Limb (tissue), 2 donors: ENCODE measurements around the gene NPHP4.
A peak's percentile ranks its signal among the peaks of the same experiment; 100 is the strongest.
"Not testable (repeated sequence)": the region's sequence is repeated elsewhere in the genome, so short reads cannot be mapped to it uniquely, and the experiment has no call there.

Experiments
- DNase-seq, 2 donors: peaks; one replicate each; pipeline ENCODE4 v3.0.0-alpha.2; 2016; ENCODE audit errors: extremely low spot score in 2 of 2

Gene NPHP4

DNA sequence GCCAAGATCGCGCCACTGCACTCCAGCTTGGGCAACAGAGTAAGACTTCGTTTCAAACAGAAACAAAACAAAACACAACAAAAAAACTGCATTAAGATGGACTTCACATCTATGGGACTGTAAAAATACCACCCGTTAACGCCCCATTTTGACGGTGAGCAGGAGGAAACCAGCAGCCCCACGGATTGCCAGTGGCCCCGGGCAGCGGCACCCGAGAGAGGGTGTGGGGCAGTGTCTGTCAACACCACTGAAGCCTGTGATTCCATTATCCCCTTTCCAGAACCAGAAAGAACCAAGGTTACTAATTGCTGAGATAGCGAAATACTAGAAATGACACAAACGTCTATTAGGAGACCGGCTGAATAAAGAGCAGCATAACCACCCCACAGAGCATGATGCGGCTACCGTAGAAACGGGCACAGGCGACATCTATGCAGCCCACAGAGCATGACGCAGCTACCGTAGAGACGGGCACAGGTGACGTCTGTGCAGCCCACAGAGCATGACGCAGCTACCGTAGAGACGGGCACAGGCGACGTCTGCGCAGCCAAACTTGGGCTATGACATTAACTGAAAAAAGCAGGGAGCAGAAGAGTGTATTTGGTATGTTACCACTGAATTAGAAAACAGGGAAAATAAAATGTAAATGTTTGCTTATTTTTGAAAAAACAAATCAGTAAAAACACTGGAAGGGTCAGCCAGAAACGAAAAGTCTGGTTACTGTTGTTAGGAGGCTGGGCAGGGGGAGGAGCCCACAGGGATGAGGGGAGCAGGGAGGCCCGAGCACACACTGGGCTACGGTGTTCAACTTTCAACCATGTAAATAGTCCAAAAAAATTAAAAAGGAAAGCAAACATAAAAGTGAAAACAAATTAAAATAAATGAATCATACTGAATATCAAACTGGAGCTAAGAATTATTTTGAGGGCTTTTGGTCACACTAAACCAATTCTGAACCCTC, 96.5 kb downstream of the NPHP4 start:
- DNase-seq = no peak

DNA sequence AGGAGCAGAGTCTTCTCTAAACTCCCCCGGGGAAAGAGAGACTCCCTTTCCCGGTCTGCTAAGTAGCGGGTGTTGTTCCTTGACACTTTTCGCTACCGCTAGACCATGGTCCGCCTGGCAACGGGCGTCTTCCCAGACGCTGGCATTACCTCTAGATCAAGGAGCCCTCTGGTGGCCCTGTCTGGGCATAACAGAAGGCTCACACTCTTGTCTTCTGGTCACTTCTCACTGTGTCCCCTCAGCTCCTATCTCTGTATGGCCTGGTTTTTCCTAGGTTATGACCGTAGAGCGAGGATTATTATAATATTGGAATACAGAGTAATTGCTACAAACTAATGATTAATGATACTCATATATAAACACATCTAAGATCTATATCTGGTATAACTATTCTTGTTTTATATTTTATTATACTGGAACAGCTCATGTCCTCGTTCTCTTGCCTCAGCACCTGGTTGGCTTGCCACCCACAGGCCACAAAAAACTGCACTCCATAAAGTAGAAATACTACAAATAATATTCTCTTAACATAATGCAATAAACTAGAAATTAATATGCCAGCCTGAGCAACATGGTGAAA, 98.4 kb downstream of the NPHP4 start:
- not testable (repeated sequence) for DNase-seq

DNA sequence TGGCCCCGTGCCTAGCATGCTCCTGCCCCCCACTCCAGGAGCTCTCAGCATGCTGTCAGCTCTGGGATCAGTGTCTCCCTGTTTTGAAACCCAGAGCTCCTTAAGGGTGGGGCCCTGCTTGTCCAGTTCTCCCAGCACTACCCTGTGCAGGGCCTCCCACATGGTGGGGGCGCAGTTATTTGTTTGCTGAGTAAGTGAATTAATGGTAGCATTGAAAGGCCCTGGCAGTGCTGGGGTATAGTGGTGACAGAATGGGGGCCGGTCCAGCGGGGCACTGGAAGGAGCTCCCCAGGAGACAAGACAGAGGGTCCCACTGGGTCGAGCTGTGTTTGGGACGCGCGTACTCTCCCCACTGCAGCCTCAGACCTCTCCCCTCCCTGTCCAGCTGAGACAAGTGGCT, 99.9 kb downstream of the NPHP4 start:
- no peak for DNase-seq

DNA sequence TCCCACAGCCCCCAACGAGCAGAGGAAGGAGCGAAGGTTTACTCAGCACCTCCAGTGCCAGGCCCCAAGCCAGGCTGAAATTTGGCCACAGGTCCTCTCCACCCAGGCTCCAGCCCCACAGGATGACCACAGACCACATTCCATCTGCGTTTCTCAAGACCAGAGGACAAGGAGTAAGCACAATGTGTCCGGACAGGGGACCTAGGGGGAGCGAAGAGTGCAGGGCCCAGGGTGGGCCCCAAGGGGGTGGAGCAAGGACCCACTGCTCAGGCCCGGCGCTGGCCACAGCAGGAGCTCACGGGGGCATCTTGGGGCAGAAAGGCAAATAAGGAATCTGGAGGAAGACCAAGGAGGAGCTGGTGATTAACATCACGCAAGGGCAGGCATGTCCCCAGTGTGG, 100.5 kb downstream of the NPHP4 start:
- DNase-seq = no peak

DNA sequence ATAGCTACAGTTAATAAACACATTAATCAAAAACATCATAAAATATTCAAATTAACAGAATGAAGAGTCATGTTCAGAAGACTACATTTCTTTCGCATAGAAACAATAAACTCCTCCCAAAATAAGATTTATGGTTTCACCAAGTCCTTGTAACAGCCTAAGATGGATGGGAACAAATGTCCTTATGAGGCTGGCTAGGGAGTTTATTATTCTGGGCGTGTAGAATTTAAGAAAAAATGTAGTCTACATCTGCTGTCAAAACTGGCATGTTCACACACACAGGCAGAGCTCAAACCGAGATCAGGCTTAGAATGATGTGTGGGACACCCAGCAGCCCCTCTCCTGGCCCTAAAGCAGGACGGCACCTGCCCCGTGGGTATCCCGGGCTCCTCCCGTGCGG, 101.1 kb downstream of the NPHP4 start:
- DNase-seq = peak in 1 of 2 donors; percentile 10

DNA sequence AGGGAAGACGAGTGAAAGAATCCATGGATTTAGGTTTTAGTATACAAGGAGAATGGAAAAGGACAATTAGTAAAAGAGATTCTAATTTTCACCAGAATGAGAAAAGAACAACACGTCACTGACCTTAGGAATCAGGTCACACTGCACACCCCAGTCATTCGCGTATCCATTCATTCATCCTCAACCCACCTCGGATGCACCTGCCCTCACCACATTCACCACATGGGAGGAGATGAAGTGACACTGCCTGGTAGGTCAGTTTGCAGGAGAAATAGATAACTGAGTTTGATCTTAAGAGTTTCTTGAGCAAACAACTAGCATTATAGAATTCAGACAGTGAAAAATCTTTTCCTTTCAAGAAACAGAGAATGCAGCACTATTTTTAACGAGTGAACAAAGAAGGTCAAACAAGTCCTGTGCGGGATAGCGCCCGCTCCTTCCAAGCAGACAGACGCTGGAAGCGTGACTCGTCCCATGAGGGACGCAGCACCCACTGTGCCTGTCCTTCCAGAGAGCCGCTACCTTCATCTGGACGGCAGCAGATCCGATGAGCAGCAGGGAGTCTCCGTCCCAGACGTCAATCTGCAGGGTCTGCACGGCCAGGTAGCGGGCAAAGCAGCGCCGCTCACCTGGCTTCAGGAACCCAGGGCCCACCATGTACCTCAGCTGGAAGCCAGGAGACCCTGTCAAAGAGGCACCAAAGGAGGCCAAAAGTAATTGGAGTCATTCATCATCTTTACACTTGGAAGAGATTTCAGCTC, 101.7 kb downstream of the NPHP4 start:
- no peak for DNase-seq

DNA sequence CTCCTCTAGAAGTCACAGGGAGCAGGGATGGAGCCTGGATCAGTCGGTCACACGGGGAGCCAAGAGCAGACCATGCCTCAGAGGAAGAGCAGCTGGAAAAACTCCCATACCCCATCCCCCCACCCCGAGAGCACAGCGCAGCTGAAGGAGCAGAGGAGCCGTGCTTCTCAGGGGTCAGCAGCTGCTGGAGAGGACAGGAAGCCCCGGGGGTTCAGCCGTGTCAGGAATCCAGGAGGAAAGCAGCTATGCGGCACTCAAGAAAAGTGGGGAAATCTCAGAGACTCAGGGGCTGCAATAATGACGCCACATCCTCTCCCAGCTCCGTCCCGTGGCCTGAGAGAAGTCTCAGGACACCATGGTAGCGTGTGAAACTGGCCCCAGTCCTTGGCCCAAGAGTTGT, 102.3 kb downstream of the NPHP4 start:
- peak; percentile 37 to 51 for DNase-seq

DNA sequence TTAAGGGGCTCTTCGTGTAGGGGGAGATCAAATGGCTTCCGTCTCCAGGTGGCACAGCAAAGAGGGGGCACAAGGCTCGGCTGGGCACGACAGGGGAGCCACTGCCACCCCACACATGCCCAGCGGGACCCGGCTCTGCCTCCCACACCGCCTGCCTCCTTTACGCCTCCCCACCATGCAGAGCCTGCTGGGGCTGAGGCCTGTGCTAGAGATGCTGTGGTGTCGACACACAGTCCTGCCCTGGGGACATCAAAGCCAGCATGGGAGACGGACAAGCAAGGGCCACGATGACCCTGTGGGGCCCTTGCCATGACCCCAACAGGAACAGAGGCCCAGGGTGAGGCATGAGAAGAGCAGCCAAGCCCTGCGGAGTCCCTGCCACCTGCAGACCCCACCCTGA, 102.8 kb downstream of the NPHP4 start:
- no peak for DNase-seq

DNA sequence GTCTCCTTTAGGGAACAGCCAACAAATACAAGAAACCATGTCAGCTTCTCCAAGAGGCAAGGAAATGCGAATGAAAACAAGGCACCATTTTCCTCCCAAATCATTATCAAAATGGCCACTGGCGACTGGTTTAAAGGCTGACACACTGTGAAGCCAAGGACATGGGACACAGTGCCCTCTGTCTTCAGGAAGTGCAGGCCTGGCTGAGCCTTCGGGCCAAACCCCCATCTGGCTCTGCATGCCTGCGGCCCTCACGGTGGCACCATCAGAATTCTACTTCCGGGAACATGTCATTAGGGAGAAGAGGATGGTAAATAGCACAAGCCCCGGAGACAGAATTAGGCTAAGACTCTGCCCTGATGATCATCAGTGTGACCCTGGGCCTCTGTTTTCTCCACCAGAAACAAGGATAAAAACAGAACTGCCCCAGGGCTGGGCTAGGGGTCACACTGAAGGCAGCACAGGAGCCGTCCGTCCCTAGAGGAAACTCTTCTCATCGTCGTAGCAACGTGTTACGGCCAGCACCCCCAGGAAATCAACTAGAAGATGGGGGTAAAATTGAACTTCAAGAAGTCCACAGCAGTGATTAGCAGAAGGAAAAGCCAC, 103.5 kb downstream of the NPHP4 start:
- no peak for DNase-seq

DNA sequence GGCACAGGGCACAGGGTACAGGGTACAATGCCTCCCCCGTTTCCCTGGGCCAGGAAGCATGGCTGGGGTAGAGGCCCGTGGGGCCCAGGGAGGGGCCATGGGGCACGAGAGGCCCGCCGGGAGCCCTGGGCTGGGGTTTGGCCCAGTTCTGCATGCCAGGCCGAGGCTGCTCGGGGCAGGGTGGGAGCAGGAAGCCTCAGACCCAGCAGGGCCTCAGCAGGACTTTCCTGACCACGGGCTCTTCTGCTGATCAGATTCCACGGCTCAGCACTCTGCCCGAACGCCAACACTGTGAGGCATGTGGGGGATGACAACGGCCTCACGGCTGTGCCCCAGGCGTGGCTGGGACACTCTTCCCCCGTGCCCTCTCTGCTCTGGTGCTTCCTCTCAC, 104.3 kb downstream of the NPHP4 start:
- no peak for DNase-seq

DNA sequence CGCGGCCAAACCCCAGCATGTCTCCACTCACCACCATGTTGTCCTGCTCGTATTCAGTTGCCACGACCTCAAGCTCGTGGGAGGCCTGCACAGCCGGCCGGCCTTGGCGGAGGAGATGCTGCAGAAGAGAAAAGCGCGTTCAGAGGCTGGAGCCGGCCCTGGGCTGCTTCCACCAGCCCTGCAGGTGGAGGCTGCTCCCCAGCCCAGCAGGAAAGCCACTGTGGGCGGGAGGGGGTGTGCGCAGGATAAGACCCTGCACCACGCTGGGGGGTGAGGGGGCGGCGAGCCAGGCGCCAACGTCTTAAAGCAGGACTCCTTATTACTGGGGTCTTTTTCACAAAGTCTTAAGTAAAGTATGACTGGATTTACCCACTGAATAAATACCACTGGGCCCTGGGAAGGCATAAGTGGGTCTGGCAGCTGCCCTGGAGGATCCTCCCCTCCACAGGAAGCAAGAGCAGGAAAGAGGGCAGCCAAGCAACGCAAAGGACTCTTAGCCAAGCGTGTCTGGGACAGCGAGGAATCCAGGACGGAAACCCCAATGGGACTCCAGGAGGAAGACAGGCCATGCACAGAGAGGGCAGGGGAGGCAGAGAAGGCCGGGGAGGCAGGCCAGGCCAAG, 104.8 kb downstream of the NPHP4 start:
- DNase-seq = no peak

DNA sequence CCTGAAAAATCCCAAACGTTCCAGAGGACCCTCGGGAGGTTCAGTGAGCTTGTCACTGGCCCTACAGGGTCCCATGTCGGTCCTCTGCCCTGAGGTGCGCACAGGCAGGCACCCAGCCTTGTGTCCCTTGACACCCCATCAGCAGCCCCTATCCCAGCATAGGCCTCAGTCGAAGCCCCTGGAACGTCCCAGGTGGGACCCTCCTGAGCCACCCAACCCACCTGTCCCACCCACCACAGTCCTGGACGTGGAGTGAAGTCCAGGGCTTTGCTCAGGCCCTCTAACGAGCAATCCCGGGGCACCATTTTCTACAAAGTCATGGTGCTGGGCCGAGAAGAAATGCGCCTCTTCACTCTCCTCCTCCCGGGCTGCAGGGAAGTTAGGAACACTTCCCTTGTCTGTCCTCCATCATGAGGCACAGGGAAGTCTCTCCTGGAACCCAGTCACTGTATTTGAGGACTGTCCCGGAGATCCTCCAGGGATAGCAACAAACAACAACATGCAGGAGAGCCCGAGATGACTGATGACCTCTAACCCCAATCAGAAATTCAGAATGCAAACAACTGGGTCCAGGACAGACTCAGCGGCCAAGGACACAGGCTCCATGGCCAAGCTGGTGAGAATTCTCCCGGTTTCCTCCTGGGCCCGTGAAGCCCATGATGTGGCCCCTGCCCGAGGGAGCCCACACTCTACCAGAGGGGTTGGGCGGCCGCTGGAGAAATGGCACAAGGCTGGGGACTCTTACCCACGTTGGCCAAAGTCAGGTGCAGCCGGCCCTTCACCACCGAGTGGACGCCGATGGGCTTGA, 105.5 kb downstream of the NPHP4 start:
- no peak for DNase-seq

DNA sequence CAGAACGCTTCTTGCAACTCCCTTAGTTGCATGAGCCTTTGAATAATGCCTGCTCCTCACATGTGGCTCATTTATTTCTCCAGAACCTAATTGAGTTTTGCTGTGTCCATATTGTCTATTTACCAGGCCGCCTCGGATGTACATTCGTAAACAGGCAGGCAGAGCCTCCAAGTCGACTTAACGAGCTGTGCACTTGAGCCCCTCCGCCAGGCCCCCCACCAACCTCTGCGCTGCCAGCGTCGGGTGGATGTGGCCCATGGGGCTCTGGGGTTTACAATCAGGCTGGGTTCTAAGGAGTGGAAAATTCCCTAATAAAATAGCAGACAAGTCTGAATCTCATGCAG, 106.1 kb downstream of the NPHP4 start:
- no peak for DNase-seq

DNA sequence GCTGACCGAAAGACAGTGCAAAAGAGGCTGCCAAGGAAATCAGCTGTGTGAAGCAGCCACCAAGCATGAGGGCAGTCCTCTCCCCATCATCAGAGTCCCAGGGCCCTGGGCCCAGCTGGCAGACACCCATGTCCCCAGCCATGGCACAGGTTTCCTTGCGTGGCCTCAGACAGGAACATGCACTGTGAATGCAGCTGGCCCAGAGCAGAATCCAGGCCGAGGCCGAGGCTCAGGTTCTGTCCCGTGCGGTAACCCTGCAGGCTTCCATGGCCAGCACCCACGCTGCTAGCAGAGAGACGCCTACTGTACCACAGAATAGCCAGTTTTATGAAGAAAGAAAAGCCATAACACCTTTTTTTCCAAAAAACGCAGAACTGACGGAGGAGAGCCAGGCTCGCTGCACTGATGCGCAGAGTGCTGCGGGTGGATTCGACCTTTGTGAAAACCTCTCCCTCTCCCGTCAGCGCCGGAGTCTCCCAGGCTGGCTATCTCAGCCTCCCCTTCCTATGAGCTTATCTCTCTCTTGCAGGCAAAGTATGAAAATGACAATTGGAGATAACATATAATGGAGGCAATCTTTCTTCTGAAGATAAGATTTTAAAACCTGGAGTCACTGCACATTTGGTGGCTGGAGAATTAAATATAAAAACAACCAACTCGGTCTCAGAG, 106.6 kb downstream of the NPHP4 start:
- no peak for DNase-seq

DNA sequence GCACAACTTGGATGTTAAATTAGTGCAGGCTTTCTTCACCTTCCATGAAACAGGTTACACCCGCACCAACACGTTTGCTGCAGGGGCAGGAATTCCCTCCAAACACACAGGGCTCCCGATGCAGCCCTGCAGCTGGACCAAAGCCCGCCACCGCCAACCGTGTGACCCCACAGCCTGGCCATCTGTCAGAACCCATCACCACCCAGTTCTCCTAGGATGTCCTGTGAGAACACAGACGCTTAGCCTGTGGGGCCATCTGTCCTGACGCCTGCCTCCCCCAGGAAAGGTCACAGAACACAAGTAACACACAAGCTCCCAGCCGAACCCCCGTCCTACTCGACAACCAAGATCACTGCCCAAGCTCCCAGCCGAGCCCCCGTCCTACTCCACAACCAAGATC, 108.1 kb downstream of the NPHP4 start:
- DNase-seq = no peak

DNA sequence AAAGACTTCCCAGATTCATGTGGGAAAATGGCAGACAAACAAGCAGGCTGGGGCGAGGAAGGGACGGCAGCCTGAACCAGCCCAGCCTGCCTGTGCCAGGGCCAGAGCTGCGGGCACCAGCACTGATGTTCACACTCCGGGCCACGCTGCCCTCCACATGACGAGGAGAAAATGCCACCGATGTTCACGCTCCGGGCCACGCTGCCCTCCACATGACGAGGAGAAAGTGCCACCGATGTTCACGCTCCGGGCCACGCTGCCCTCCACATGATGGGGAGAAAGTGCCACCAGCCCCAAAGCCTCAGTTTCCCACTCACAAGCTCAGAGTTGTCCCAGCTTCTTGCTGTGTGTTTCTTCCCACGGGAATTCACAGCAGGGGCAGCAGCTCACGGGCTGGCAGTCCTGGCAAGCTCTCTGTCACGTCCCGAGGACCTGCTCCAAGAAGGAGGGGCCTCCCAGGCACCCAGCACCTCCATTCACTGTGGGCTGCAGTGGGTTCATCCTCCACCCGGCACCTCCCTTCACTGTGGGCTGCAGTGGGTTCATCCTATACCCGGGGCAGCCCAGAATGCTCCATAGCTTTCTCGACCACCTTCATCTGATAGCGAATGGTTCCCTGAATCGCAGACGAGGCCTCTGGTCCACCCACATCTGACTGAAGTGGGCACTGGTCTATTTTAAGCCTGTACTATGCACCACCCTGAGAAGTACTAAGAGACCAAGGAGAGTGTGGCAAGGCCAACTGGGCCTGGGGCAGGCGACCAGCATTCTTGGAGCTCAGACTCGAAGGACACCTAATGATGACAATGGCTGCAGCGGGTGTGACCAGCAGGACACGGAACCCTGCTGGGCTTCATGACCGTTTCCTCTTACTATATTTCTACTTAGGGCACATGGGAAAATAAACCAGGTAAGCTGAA, 108.8 kb downstream of the NPHP4 start:
- no peak for DNase-seq

DNA sequence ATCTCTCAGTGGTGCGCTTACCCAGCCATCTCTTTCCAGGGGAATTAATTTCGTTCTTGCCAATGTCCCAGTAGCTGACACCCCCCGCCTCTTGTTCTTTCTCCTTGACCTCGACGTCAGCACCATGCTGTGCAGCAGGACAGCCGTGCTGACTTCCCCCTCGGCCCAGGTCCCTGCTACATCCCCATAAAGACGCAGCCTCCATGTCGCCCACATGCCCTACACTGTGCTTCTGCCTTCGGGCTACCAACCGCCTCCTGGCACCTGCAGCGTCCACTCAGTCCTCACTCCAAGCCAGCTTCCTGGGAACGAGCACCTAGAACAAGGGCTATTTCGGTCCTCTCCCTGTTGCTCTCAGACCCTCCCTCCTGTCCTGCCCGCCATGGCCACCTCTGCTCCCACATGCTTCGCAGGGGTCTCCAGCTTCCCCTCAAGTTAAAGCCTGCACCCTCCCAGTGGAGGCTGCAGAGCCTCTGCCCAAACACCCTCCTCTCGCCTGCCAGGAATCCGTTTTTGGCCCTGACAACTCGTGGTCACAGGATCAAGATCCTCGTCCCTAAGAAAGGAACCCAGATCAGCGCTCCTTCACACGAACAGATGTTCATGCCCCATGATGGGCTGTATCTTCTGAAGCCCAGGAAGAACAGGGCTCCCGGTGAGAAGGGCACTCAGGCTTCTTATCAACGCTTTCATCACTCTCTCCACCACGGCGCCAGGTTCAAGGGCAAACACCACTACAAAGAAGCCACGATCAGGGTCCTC, 109.7 kb downstream of the NPHP4 start:
- no peak for DNase-seq

DNA sequence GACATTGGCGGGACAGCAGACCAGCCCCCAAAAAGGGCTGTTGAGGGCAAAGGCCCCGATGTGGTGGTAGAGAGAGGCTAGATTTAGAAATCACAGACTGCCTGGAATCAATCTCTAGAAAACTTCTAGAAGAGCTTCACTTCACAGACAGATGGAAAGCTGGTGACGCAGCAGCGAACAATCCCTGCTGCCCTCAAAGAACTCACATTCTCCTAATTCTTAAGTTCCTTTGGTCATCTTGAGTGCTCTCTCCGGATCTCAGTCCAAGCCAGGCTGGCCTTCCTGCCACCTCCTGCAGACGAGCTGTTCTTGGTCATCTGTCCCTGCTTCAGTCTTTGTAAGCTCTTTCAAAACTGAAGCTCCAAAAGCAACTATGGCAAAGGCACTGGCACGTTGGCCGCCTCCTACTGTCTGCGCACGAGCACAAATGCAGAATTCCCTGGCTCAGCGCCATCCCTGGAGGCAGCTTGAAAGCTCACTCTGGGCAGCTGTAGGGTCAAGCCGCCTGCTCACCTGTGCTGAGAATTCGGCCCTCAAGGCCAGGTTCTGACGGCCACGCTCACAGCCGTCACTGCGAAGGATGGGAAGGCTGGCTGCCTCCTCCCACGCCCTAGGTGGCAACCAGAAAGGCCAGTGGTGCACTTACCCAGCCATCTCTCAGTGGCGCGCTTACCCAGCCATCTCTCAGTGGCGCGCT, 110.6 kb downstream of the NPHP4 start:
- DNase-seq = no peak
